ENCODE results near the gene FIS1.
A peak's percentile ranks its signal among the peaks of the same experiment; 100 is the strongest.

Gene FIS1

DNA sequence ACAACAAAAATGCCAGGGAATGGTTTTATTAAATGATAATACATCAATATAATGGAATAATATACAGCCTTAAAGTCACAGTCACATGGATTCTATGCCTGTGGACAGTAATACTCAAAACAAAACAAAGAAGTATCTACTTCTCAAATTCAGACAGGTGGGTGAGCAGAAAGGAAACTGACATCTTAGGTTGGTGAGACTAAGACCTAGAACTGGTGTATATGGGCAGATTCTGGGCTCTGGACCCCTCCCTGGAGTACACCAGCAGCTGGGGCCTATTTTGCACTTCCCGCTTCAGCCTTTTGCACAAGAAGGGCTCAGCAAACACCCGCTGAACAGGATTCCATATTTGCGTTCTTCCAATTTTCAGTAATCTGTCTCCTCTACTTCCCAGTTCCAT lies 5.4 kb upstream of the FIS1 start:
- no peak for TF ChIP-seq CTCF (IDR thresholded peaks at IDR 0.05; ENCODE audit: control insufficient read depth, extremely low read depth, insufficient read depth)
- DNase-seq (ENCODE audit: low read depth), result no peak
- H3K4me3 ChIP-seq (ENCODE audit: low read depth, low read length), result no peak overlapping the region

GRCh38 chr7:101248276-101248675 lies 3.4 kb upstream of the FIS1 start:
- no peak for DNase-seq (ENCODE audit: low read depth)
- no peak for TF ChIP-seq CTCF (IDR thresholded peaks at IDR 0.05; ENCODE audit: control insufficient read depth, extremely low read depth, insufficient read depth)
- no peak overlapping the region for H3K4me3 ChIP-seq (ENCODE audit: low read depth, low read length)

GRCh38 chr7:101245147-101245668 lies 327 bp upstream of the FIS1 start:
- peak overlapping the region; percentile 98 for H3K4me3 ChIP-seq (ENCODE audit: low read depth, low read length)
- TF ChIP-seq CTCF (IDR thresholded peaks at IDR 0.05; ENCODE audit: control insufficient read depth, extremely low read depth, insufficient read depth), result 0 out of 2 replicates have a peak, but pooled peaks have one; percentile 1
- DNase-seq (ENCODE audit: low read depth), result no peak

GRCh38 chr7:101243646-101244374 lies 1.1 kb downstream of the FIS1 start:
- DNase-seq (ENCODE audit: low read depth), result no peak
- no peak for TF ChIP-seq CTCF (IDR thresholded peaks at IDR 0.05; ENCODE audit: control insufficient read depth, extremely low read depth, insufficient read depth)

DNA sequence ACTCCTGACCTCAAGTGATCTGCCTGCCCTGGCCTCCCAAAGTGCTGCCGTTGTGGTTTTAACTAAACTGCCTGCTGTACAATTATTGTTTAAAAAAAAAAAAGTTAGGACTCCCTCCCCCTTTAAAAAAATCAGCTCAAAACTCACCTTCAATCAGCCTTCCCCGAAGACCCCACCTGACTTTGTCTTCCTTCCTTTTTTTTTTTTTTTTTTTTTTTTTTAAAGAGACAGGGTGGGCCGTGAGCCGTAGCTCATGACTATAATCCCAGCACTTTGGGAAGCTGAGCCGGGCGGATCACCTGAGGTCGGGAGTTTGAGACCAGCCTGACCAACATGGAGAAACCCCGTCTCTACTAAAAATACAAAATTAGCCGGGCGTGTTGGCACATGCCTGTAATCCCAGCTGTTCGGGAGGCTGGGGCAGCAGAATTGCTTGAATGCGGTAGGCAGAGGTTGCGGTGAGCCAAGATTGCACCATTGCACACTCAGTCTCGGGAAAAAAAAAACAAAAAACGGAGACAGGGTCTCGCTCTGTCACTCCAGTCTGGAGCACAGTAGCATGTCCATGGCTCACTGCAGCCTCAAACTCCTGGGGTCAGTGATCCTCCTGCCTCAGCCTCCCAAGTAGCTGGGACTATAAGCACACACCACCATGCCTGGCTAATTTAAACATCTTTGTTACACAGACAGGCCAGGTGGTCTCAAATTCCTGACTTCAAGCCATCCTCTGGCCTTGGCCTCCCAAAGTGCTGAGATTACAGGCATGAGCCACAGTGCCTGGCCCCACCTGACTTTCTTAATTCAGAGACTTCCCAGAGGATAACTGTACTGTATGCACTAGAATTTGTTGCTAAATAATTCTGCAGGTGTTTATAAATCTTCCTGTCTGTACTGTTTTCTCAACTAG lies 3.2 kb downstream of the FIS1 start:
- TF ChIP-seq CTCF (IDR thresholded peaks at IDR 0.05; ENCODE audit: control insufficient read depth, extremely low read depth, insufficient read depth), result no peak
- no peak overlapping the region for H3K4me3 ChIP-seq (ENCODE audit: low read depth, low read length)
- no peak for DNase-seq (ENCODE audit: low read depth)

More at GRCh38 chr7:101243646-101244374, 1.1 kb downstream of the FIS1 start:
- peak overlapping the region; percentile 98 for H3K4me3 ChIP-seq (ENCODE audit: low read depth, low read length)

- DNase-seq (ENCODE audit: low read depth), result no peak
- TF ChIP-seq CTCF (IDR thresholded peaks at IDR 0.05; ENCODE audit: control insufficient read depth, extremely low read depth, insufficient read depth), result no peak
- H3K4me3 ChIP-seq (ENCODE audit: low read depth, low read length), result no peak overlapping the region
Observed at GRCh38 chr7:101241015-101241363, 3.9 kb downstream of the FIS1 start.

All from LNCaP clone FGC (cell line).